DND-41 (cell line): ENCODE measurements around the gene CCN6.

Experiments
- ATAC-seq: fragments of 200-7000 bp; cut with Tn5 transposase; 3 replicates; pipeline ENCODE4 v1.9.1; 2021; ENCODE audit warnings: low read depth; ENCODE audit not compliant: insufficient read depth
- DNase-seq: peaks from one replicate; pipeline ENCODE4 v3.0.0-alpha.2; 2020
- H2AFZ ChIP-seq: 2 replicates; pipeline ENCODE4 v1.6.0; 2012; ENCODE audit warnings: low read depth, low read length
- H3K27ac ChIP-seq: 2 replicates; pipeline ENCODE4 v1.5.1; 2012; ENCODE audit warnings: low read length, inconsistent platforms
- H3K27me3 ChIP-seq: fragments of 200-600 bp; sonication (generic); 2 replicates; pipeline ENCODE4 v1.6.0; 2012; ENCODE audit warnings: low read length, mild to moderate bottlenecking, inconsistent platforms; ENCODE audit not compliant: insufficient read depth, poor library complexity
- H3K36me3 ChIP-seq: 2 replicates; pipeline ENCODE4 v1.5.1; 2012; ENCODE audit warnings: low read length, inconsistent platforms; ENCODE audit not compliant: insufficient read depth
- H3K4me1 ChIP-seq: 2 replicates; pipeline ENCODE4 v1.5.1; 2012; ENCODE audit warnings: mild to moderate bottlenecking, low read length; ENCODE audit not compliant: insufficient read depth
- H3K4me2 ChIP-seq: 2 replicates; pipeline ENCODE4 v1.6.0; 2012; ENCODE audit warnings: mild to moderate bottlenecking, moderate library complexity, low read length, inconsistent platforms; ENCODE audit not compliant: insufficient read depth
- H3K4me3 ChIP-seq, 2 experiments: fragments of 200-600 bp in 1 of 2; shearing (Covaris generic) in 1 of 2; 2 replicates each; pipeline ENCODE4 v1.5.1; 2012 to 2016; ENCODE audit warnings: inconsistent platforms in 2 of 2, low read length in 2 of 2, mild to moderate bottlenecking in 2 of 2, low read depth in 1 of 2, moderate library complexity in 1 of 2
- H3K79me2 ChIP-seq: 2 replicates; pipeline ENCODE4 v1.6.0; 2012; ENCODE audit warnings: low read length, inconsistent platforms; ENCODE audit not compliant: insufficient read depth
- H3K9ac ChIP-seq: 2 replicates; pipeline ENCODE4 v1.6.0; 2012; ENCODE audit warnings: low read depth, mild to moderate bottlenecking, inconsistent platforms, low read length, moderate library complexity
- H3K9me3 ChIP-seq: 2 replicates; pipeline ENCODE4 v1.5.1; 2012; ENCODE audit warnings: low read length, moderate library complexity, mild to moderate bottlenecking, inconsistent platforms; ENCODE audit not compliant: insufficient read depth, severe bottlenecking
- H4K20me1 ChIP-seq: 2 replicates; pipeline ENCODE4 v1.6.0; 2012; ENCODE audit warnings: low read length; ENCODE audit not compliant: insufficient read depth
- CTCF ChIP-seq: IDR thresholded peaks from 2 replicates; pipeline ENCODE4 v1.5.1; 2012; ENCODE audit warnings: borderline replicate concordance, low read length, moderate library complexity, mild to moderate bottlenecking; ENCODE audit not compliant: poor library complexity, severe bottlenecking; ENCODE audit errors: extremely low read depth
- EZH2 ChIP-seq: IDR thresholded peaks from 3 replicates; pipeline ENCODE4 v1.6.1; 2012; ENCODE audit warnings: borderline replicate concordance, low read depth, mild to moderate bottlenecking, moderate library complexity, low read length, inconsistent platforms; ENCODE audit not compliant: severe bottlenecking

CCN6 gene

GRCh38 chr6:112037783-112038216 is 16.1 kb upstream of the CCN6 start:
- Histone ChIP-seq H3K4me2 (no peak overlapping the region), H4K20me1 (no peaks in the 10 kb centered on the region), H3K27ac (no peak overlapping the region), H2AFZ (no peak overlapping the region), H3K27me3 (no peaks in the 10 kb centered on the region), H3K9me3 (no peaks in the 10 kb centered on the region), H3K9ac (no peak overlapping the region), H3K79me2 (no peaks in the 10 kb centered on the region), H3K4me1 (peaks cover 8% of the 10 kb centered on the region), H3K36me3 (no peaks in the 10 kb centered on the region), H3K4me3 (no peak overlapping the region)
- ATAC-seq: no peak
- TF ChIP-seq EZH2: no peak
- TF ChIP-seq CTCF: no peak
- no peak for DNase-seq

GRCh38 chr6:112038268-112038667 is 15.6 kb upstream of the CCN6 start:
- no peak for ATAC-seq
- H2AFZ ChIP-seq: no peak overlapping the region
- no peaks in the 10 kb centered on the region for H3K27me3 ChIP-seq
- DNase-seq: no peak
- peaks cover 10% of the 10 kb centered on the region for H3K4me1 ChIP-seq
- no peak overlapping the region for H3K9ac ChIP-seq
- H3K79me2 ChIP-seq: no peaks in the 10 kb centered on the region
- H3K36me3 ChIP-seq: no peaks in the 10 kb centered on the region
- no peaks in the 10 kb centered on the region for H4K20me1 ChIP-seq
- no peak overlapping the region for H3K4me2 ChIP-seq
- H3K4me3 ChIP-seq: no peak overlapping the region
- no peak overlapping the region for H3K27ac ChIP-seq
- TF ChIP-seq CTCF: no peak
- TF ChIP-seq EZH2: no peak
- no peaks in the 10 kb centered on the region for H3K9me3 ChIP-seq

GRCh38 chr6:112038756-112039430 is 15.0 kb upstream of the CCN6 start:
- H2AFZ ChIP-seq: peak overlapping the region; percentile 22; the same call in 1 of the 2 replicates
- no peak for TF ChIP-seq CTCF
- TF ChIP-seq EZH2: no peak
- H3K27ac ChIP-seq: no peak overlapping the region
- no peaks in the 10 kb centered on the region for H3K36me3 ChIP-seq
- no peak overlapping the region for H3K4me3 ChIP-seq
- DNase-seq (no peak), ATAC-seq (no peak)
- H3K9me3 ChIP-seq: no peaks in the 10 kb centered on the region
- no peaks in the 10 kb centered on the region for H4K20me1 ChIP-seq
- no peaks in the 10 kb centered on the region for H3K79me2 ChIP-seq
- no peaks in the 10 kb centered on the region for H3K27me3 ChIP-seq
- peaks cover 12% of the 10 kb centered on the region for H3K4me1 ChIP-seq
- no peak overlapping the region for H3K9ac ChIP-seq
- H3K4me2 ChIP-seq: no peak overlapping the region

GRCh38 chr6:112039431-112039770 is 14.5 kb upstream of the CCN6 start:
- Histone ChIP-seq H3K27me3 (no peaks in the 10 kb centered on the region), H3K4me3 (no peak overlapping the region), H2AFZ (peak overlapping the region; percentile 22; the same call in 1 of the 2 replicates), H4K20me1 (no peaks in the 10 kb centered on the region), H3K27ac (no peak overlapping the region), H3K36me3 (no peaks in the 10 kb centered on the region), H3K4me1 (peaks cover 14% of the 10 kb centered on the region), H3K79me2 (no peaks in the 10 kb centered on the region), H3K9me3 (no peaks in the 10 kb centered on the region), H3K9ac (no peak overlapping the region), H3K4me2 (no peak overlapping the region)
- DNase-seq (no peak), ATAC-seq (no peak)
- no peak for TF ChIP-seq CTCF
- no peak for TF ChIP-seq EZH2
